EH (cell line): ENCODE measurements around the gene POU3F2.
A peak's percentile ranks its signal among the peaks of the same experiment; 100 is the strongest.

ENCODE experiments used
- DNase-seq: peaks from one replicate; pipeline ENCODE4 v3.0.0-alpha.2; 2015; ENCODE audit warnings: low read depth

The POU3F2 gene

GRCh38 chr6:98834060-98835031, at the start of gene POU3F2:
Gene POU3F2 (plus strand): TSS chr6:98834574. CDS start chr6:98834874, 300 bp downstream.
- DNase-seq, result peak; percentile 81

- DNase-seq, result no peak
Observed at GRCh38 chr6:98787435-98787834, 46.9 kb upstream of the POU3F2 start.

- no peak for DNase-seq
Observed at GRCh38 chr6:98787961-98788360, 46.4 kb upstream of the POU3F2 start.

GRCh38 chr6:98794307-98794842, 40.0 kb upstream of the POU3F2 start:
- DNase-seq, result no peak

- peak; percentile 6 for DNase-seq
Observed at GRCh38 chr6:98797217-98797994, 37.0 kb upstream of the POU3F2 start.

- DNase-seq, result no peak
Observed at GRCh38 chr6:98800866-98801265, 33.5 kb upstream of the POU3F2 start.

GRCh38 chr6:98808541-98809210, 25.7 kb upstream of the POU3F2 start:
- DNase-seq, result peak; percentile 7

GRCh38 chr6:98812220-98812619, 22.2 kb upstream of the POU3F2 start:
- no peak for DNase-seq

- no peak for DNase-seq
Observed at GRCh38 chr6:98816799-98817198, 17.6 kb upstream of the POU3F2 start.

- DNase-seq, result no peak
Observed at GRCh38 chr6:98821756-98822405, 12.5 kb upstream of the POU3F2 start.

GRCh38 chr6:98823428-98824161, 10.8 kb upstream of the POU3F2 start:
- no peak for DNase-seq

GRCh38 chr6:98824162-98824901, 10.0 kb upstream of the POU3F2 start:
- DNase-seq, result no peak

- no peak for DNase-seq
Observed at GRCh38 chr6:98824902-98825599, 9.3 kb upstream of the POU3F2 start.

- DNase-seq, result no peak
Observed at GRCh38 chr6:98825600-98826230, 8.7 kb upstream of the POU3F2 start.

- DNase-seq, result no peak
Observed at GRCh38 chr6:98827295-98828159, 6.8 kb upstream of the POU3F2 start.

- DNase-seq, result no peak
Observed at GRCh38 chr6:98828211-98828788, 6.1 kb upstream of the POU3F2 start.

- DNase-seq, result no peak
Observed at GRCh38 chr6:98828941-98829411, 5.4 kb upstream of the POU3F2 start.
